GM12892 (cell line): Measurements from ENCODE around the gene TRAP1.

ENCODE experiments used
- POLR2A ChIP-seq: IDR thresholded peaks from 2 replicates; pipeline ENCODE4 v1.6.1; 2011; ENCODE audit warnings: low read depth, low read length, control low read depth
- POLR2AphosphoS5 ChIP-seq: IDR thresholded peaks from 2 replicates; pipeline ENCODE4 v1.6.1; 2011; ENCODE audit warnings: low read depth, low read length, control low read depth

DNA sequence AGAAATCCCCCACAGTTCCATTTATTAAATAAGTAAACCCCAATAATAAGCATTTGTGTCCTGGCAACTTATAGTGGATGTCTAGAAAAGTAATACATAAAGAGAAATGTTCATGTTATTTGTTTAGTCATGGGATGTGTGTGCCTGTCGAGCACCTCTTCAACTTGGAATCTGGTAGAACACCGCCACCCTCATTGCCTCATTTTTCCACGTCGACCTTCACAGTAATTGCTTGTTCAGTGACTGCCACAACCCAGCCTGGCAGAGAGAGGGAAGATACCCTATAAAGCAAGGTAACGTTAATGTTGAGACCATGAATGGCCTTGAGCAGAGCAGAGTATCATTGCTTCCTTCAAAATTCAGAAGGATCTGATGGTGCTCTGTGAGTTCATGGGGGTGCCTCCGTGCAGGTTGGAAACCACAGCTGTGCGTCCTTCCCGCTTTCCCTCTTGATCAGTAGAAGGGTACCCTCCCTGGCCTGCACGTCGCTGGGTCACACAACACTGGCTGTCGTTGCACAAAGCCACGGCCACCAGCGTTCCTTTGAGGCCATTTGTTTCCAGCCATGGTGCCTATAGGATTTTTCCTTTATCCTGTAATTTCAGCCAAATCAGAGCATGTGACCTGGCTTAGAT, 66.6 kb downstream of the TRAP1 start:
- TF ChIP-seq POLR2A (no peak), POLR2AphosphoS5 (no peak)
